Measurements from ENCODE around the gene EIF5AL1.

DNA sequence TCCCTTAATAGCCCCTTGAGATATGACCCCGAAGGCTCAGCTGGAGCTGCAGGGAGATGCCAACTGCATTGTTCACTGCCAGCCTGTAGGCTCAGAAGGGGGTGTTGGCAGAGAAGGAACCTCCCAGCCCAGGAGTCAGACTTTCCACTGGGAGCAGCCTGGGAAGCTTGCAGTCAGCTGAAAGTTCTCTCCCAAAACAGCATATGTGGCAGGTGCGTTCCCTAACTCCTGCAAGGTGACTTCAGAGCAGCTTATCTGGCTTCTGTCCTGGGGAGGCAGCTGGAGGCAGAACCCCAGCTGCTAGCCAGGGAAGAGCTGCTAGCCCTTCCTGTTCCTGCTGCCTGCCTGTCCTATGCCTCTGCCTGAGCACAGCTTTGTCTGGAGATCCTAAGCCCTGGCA lies 39.8 kb downstream of the EIF5AL1 start:
- no peak for TF ChIP-seq EZH2 (IDR thresholded peaks at IDR 0.05; ENCODE audit: borderline replicate concordance, insufficient read depth, low read depth, low read length, poor library complexity, severe bottlenecking)
- TF ChIP-seq, protein P1, sequence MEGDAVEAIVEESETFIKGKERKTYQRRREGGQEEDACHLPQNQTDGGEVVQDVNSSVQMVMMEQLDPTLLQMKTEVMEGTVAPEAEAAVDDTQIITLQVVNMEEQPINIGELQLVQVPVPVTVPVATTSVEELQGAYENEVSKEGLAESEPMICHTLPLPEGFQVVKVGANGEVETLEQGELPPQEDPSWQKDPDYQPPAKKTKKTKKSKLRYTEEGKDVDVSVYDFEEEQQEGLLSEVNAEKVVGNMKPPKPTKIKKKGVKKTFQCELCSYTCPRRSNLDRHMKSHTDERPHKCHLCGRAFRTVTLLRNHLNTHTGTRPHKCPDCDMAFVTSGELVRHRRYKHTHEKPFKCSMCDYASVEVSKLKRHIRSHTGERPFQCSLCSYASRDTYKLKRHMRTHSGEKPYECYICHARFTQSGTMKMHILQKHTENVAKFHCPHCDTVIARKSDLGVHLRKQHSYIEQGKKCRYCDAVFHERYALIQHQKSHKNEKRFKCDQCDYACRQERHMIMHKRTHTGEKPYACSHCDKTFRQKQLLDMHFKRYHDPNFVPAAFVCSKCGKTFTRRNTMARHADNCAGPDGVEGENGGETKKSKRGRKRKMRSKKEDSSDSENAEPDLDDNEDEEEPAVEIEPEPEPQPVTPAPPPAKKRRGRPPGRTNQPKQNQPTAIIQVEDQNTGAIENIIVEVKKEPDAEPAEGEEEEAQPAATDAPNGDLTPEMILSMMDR (IDR thresholded peaks at IDR 0.05), result no peak
